GM19238 (cell line): ENCODE results near the gene MRPS15.
"Not testable (repeated sequence)": the region's sequence is repeated elsewhere in the genome, so short reads cannot be mapped to it uniquely, and the experiment has no call there.

Source experiments
- DNase-seq: peaks from one replicate; pipeline ENCODE4 v3.0.0; 2011; ENCODE audit warnings: low spot score; ENCODE audit not compliant: insufficient read length

Gene MRPS15

GRCh38 chr1:36463803-36464604, at the start of gene MRPS15:
Gene MRPS15 (minus strand): TSS chr1:36464384. CDS start chr1:36464275, 109 bp downstream.
- peak; percentile 86 for DNase-seq

DNA sequence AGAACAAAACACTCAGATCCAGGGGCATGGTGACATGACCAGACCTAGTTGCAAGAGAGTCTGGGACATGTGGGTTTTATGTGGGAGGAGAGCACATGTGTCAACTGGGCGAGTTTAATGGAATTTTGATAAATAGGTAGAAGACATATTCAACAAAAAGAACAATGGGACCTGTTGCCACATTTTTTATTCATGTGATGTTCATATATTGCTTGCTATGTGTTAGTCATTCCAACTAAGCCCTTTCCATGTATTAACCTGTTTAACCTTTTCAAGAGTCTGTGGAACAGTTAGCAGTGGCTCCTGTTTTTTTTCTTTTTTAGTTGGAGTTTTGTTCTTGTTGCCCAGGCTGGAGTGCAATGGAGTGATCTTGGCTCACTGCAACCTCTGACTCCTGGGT, 48.7 kb upstream of the MRPS15 start:
- no peak for DNase-seq

- no peak for DNase-seq
Measured at GRCh38 chr1:36511804-36512798, 47.9 kb upstream of the MRPS15 start.

DNA sequence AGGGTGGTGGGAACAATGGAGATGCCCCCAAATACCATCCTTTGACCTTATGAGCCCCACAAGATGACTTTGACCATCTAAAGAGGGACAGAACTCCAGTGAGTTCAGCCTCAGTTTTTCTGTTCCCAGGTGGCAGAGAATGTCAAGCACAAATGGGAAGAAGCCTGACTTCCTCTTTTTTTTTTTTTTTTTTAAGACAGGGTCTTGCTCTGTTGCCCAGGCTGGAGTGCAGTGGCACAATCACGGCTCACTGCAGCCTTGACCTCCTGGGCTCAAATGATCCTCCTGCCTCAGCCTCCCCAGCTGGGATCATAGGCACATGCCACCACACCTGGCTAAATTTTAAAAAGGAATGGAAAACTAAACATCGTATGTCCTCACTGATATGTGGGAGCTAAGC, 47.0 kb upstream of the MRPS15 start:
- DNase-seq: not testable (repeated sequence)

DNA sequence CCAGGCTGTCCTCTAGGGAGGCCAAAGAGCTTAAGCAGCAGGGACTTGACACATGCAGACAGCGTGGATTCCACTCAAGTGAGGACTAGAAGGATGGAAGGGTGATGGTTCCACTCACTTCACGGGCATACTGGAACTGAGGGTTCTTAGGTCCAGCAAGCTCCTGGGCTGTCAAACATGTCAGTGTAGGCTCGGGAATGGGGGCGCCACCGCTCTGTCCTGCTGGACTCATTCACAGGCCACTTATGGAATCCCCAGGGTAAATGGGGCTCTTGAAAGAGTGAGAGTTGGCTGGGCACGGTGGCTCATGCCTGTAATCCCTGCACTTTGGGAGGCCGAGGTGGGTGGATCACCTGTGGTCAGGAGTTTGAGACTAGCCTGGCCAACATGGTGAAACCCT, 46.2 kb upstream of the MRPS15 start:
- DNase-seq: no peak

DNA sequence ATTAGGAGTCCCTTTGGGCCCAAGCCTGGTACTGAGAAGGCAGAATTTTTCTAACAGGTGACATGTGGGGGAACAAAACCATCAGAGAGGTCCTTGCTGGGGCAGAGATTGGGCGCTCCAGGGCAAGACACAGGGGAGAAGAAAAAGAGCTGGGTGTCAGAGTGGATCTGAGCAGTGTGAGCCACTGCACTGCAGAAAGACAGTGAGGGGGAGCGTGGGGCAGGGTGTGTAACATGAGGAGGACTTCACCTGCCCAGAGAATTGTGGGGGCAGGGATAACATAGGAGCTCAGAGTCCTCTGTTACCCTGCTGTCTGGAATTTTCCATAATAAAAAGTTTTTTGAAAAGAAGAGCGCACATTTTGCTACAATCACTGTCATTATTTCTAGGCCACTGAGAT, 44.1 kb upstream of the MRPS15 start:
- DNase-seq: no peak

DNA sequence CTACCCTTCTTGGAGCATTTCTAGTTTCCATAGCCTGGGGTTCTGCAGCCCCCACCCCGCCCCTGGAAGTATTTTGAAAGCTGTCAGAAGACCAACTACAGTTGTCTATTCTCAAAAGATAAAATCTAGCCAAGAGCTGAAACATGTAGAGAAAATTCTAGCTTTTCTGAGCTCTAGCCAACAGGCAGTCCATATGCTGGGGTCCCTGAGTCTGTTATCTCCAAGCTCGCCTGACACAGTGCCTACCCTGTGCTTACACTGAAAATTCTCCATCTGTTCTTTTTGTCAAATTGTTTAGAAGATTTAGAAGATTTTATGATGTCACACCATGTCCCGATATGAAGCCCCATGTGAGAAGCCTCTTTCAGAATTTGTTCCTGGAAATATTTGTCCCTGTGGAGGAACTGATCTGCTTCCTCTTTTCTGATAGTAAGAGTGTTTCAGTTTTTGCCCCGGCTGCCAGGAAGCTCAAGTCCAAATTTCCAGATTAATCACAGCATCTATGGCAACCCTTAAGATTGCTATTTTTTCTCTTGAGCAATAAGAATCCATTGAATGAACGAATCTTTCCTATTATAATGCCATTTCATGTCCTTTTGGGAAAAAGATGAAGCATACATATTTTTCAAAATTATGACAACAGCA, 42.2 kb upstream of the MRPS15 start:
- no peak for DNase-seq

GRCh38 chr1:36503733-36504132, 39.5 kb upstream of the MRPS15 start:
- no peak for DNase-seq

DNA sequence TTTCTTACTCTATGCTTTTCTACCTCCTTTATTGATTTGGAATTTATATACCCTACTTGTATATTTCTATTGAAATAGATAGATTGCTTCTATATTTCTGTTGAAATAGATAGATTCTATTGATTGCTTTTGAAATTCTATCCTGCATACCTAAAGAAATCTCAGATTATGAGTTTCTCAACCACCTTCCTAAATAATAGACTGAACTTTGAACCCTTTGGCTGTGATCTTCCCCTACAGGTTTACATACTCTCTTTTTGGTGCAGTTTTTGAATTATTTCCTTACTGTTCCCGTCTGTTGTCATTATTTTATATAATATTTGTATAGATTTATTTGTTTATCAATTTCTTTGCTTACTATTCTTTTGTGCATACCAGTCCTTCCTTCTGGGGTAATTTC, 39.0 kb upstream of the MRPS15 start:
- no peak for DNase-seq

- no peak for DNase-seq
Measured at GRCh38 chr1:36502616-36503015, 38.4 kb upstream of the MRPS15 start.

DNA sequence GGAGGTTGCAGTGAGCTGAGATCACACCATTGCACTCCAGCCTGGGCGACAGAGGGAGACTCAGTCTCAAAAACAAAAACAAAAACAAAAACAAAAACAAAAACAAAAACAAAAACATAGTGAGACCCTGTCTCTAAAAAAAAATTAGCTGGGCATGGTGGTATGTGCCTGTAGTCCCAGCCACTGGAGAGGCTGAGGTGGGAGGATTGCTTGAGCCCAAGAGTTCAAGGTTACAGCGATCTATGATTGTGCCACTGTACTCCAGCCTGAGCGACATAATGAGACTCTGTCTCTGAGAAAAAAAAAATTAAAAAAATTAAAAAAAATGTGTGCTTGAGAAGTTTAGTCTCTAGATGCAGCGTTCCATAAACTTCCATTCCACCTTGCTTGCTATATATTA, 37.7 kb upstream of the MRPS15 start:
- DNase-seq: not testable (repeated sequence)

DNA sequence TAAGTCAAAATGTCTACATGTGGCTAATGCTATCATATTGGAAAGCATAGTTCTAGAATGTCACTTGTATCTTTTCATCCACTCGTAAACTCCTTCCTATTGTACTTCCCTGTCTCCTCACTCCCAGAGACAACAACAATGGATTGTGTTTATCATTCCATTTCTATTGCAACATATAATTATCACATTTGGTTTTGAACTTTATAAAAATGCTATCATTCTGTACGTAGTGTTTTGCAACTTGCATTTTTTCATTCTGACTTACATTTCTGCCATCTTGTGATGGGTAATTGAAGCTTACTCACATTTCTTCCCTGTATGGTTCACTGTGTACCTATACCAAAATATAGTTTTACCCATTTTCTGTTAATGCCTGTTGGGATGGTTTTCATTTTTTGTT, 33.0 kb upstream of the MRPS15 start:
- DNase-seq: no peak

DNA sequence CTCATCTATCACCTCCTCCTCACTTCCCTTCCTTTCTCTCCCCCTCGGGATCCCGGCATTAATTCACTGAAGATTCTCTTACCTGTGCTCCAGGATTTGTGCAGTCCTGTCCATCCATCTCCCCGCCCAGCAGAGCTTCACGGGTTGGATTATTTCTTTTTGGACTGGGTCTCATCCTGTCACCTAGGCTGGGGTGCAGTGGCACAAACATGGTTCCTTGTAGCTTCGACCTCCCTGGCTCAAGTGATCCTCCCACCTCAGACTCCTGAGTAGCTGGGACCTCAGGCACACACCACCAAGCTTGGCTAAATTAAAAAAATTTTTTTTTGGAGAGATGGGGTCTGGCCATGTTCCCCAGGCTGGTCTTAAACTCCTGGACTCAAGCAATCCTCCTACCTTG, 30.8 kb upstream of the MRPS15 start:
- no peak for DNase-seq

GRCh38 chr1:36493524-36493923, 29.3 kb upstream of the MRPS15 start:
- no peak for DNase-seq

- DNase-seq: no peak
Measured at GRCh38 chr1:36492491-36492890, 28.3 kb upstream of the MRPS15 start.

- not testable (repeated sequence) for DNase-seq
Measured at GRCh38 chr1:36489258-36490051, 25.3 kb upstream of the MRPS15 start.

GRCh38 chr1:36487906-36488305, 23.7 kb upstream of the MRPS15 start:
- DNase-seq: no peak

DNA sequence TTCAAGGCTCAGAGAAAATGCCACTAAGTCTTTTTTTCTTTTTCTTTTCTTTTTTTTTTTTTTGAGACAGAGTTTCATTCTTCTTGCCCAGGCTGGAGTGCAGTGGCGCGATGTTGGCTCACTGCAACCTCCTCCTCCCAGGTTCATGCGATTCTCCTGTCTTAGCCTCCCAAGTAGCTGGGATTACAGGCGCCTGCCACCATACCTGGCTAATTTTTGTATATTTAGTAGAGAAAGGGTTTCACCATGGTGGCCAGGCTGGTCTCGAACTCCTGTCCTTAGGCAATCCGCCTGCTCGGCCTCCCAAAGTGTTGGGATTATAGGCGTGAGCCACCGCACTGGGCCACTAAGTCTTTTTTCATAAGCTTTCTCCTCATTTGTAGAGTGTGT, 23.1 kb upstream of the MRPS15 start:
- not testable (repeated sequence) for DNase-seq

DNA sequence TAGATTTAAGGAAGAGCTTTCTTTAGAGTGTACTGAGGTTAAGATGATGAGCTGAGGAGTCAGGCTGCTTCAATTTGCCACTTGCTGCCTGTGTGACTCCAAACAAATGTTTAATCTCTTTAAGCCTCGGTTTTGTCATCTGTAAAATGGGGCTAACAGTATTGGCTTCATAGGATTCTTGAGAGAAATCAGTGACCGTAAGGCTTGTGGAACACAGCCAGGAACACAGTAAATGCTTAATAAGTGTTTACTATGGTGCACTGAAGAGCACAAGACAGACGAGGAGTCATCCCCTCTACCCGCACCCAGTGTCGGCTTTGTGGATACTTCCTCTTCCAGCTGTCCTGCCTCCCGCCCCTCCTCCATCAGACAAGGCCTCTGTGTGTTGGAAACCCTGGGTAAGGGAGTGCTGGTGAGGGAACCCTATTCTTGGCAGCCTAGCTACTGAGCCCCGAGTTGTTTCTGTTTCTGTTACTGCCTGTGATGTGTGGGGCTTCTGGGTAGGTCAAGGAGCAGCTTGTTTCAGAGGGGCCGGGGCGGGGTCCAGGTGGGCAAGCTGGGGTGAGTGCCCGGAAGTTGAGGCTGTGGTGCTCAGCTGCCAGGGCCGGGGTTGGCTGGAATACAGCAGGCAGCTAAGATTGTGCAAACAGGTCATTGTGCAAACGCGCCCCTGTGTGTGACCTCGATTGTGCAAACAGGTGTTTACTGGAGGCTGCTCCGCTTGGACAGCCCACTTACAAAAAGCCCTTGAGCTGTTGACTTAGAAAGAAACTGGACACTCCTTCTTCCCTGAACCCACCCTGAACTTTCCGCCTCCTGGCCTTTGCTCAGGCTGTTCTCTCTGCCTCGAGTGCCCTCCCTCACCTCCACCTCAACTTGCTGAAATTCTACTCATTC, 22.5 kb upstream of the MRPS15 start:
- DNase-seq: no peak

DNA sequence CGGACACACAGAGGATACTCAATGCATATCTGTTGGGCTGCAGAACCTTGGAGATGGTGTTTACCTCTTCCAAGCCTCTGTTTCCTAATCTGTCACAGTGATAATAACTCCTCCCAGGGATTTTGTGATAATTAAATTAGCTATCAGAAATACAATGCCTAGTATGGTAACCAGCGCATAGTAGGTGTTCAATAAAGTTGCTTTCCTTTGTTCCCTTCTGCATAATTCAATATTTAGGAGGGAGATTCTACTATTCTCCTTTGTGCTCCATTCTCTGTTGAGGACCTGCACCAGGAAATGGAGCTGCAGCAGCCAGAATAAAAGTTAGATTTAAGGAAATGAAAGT, 21.9 kb upstream of the MRPS15 start:
- no peak for DNase-seq
